CD4-positive, alpha-beta T cell treated with Interleukin-17A for 4 hours (primary cell): ENCODE measurements around the gene HPSE.
A peak's percentile ranks its signal among the peaks of the same experiment; 100 is the strongest.
"Not testable (repeated sequence)": the region's sequence is repeated elsewhere in the genome, so short reads cannot be mapped to it uniquely, and the experiment has no call there.

ENCODE experiments used
- DNase-seq: peaks from one replicate; pipeline ENCODE4 v3.0.0-alpha.2; 2020; ENCODE audit warnings: mixed read lengths

Gene HPSE

DNA sequence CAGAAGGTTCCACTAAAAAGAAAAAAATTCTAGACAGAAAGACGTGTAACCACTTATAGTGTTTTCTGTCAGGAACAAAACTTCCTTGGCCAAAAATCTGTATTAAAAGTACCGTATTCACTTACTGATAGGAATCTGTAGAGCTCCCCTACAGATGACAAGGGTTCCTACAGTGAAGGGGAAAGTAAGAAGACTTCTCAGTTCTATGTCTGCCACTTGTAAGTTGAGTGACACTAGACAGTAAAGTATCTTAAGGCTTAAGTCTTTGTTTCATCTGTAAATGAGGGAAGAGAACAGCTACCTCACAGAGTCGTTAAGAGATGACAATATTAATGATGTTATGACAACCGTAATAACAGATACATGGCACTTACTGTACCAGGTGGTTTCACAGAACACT lies 53.3 kb downstream of the HPSE start:
- DNase-seq = no peak

DNA sequence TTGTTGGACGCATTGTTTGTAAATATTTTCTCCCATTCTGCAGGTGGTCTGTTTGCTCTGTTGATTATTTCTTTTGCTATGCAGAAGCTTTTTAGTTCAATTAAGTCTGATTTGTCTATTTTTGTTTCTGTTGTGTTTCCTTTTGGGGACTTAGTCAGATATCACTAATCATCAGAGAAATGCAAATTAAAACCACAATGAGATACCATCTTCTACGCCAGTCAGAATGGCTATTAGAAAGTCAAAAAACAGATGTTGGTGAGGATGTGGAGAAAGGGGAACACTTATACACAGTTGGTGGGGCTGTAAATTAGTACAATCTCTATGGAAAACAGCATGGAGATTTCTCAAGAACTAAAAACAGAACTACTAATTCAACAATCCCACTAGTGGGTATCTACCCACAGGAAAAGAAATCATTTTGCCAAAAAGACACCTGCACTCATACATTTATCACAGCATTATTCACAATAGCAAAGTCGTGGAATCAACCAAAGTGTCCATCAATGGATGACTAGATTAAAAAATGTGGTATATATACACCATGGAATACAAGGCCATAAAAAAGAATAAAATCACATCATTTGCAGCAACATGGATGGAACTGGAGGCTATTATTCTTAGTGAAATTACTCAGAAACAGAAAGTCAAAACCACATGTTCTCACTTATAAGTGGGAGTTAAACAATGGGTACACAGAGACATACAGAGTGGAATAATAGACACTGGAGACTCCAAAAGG lies 58.2 kb downstream of the HPSE start:
- no peak for DNase-seq

DNA sequence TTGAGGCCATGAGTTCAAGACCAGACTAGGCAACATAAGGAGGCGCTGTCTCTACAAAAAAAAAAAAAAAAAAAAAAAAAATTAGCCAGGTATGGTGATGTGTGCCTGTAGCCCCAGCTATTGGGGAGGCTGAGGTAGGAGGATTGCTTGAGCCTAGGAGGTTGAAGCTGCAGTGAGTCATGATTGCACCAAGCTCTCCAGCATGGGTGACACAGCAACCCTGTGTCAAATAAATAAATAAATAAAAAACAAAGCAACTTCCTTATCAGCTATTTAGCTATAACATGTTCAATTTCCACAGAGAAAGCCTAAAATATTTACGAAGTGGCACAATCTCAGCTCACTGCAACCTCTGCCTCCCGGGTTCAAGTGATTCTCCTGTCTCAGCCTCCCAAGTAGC lies 60.7 kb downstream of the HPSE start:
- not testable (repeated sequence) for DNase-seq

DNA sequence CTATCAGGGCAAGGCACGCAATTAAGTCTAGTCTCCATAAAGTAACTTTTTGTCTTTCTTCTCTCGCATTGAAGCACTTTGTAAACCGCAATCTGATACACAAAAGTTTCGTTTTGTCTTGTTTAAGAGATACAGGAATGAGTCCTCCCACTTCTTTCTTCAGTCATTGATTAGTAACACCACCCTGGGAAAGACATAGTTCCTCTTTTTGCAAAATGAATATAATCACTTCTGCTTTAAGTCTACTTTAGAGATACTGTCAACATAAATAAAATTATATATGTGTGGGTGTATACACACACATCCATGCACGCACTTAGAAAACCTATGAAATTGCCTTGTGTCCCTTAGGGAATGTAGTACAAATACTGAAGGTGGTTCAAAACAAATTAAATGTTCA lies 61.7 kb downstream of the HPSE start:
- no peak for DNase-seq

DNA sequence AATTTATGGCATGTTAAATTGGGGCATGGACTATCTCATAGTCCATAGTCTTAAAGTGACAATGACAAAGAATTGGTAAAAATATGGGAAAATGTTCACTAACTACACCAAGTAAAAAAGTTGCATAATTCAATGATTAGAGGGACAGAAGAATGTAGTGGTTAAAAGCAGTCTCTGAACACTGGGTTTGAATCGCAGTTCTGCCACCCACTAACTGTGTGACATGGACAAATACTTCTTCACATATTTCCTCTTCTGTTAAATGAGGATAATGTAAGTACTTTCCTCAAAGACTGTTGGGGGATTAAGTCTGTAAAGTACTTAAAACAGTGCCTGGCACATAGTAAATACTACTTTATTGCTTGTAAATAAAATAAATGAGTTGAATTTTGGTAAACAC lies 65.4 kb downstream of the HPSE start:
- DNase-seq = no peak

DNA sequence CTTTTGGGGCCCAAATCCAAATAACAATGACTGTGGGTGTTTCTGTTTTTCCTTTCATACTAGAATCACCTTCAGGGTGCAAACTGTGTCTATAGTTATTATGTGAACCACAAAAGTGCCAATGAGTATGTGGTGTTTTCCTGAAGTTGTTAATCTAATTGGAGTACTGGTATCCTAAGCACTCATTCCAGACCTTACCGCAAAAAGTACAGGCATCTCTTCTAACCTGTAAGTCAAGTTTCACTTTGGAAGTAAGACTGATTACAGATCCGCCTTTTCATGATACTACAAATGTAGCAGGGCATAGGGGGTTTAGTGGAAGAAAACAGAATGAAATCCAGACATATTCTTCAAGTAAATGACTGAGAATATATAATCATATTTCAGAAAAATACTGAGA lies 66.2 kb downstream of the HPSE start:
- no peak for DNase-seq

DNA sequence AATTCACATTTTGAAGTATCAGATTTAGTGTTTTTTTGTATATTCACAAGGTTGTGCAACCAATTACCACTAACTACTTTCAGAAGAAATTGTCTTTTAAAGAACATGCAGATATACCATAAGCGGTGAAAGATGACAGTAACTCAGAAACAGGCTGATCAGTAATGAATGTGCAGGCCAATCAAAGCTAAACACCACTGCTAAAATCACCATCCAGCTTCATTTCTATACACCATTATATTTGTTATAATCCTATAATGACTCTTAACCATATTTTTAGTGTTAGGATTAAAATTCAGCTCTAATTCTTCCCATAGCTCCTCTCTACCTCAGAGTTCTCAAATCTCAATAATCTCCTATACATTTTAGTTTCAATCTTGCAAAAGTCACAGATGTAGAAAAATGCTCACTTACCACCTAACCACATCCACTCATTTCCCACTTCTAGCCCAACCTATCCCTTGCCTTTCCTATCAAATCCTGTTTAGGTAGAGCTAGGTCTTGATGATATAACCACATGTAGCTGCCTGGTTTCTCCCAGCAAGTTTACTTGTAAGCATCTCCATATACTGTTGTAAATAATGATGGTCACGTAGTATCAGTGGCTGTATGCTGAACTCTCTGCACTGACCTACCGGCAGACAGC lies 66.7 kb downstream of the HPSE start:
- no peak for DNase-seq

DNA sequence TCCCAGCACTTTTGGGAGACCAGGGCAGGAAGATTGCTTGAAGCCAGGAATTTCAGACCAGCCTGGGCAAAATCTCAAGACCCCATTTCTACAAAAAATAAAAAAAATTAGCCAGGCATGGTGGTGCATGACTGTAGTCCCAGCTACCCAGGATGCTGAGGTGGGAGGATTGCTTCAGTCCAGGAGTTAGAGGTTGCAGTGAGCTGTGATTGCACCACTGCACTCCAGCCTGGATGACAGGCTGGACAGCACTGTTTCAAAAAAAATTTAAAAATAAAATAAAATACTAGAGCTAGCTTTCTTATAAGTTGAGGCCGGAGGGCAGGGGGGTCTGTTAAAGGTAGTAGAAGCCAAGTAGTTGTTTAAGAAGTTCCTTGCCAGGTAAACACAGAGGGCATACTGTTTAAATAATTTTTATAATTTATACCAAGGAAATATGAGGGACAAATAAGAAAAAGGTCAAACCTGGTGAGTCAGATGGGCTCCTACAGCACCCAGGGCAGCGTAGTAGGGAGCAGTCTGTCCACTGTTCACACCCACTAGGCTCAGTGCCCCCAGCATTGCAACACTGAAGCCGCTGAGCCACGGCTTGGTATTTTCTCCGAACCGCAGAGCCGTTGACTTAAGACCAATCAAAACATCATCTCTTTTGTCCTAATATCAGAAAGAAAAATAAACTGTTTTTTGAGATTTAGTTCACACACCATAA lies 67.4 kb downstream of the HPSE start:
- DNase-seq = no peak

DNA sequence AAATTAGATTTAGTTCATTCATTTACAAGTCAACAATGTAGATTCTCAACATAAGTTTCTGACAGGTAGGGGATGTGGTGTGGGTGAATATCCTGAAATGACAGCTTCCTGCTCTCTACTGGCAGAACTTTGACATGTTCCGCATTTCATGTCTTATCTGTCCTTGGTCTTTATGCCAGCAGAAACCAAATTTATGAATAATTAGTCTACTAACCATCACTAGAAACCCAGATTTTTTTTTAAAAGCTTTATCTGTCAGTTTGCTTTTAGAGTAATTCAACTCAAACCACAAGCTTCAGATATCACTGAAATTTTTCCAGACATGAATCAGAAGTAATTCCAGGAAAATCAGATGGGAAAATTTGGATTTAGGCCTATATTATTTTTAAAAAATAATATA lies 68.0 kb downstream of the HPSE start:
- DNase-seq = no peak

DNA sequence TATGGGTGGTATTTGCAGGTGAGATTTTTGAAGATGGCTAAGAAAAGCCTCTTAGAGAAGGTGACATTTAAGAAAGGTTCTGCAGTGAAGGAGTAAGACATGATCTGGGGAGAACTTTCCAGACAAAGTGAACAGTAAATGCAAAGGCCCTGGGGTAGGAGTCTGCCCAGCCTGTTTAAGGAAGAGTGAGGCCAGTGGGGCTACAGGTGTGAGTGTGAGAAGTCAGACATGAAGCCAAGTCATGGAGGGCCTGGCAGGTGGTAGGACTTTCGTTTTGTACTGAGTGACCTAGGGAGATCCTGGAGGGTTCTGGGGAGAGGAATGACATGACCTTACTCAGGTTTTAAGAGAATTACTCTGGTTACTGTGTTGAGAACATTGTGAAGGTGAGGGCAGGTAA lies 71.5 kb downstream of the HPSE start:
- DNase-seq = no peak

DNA sequence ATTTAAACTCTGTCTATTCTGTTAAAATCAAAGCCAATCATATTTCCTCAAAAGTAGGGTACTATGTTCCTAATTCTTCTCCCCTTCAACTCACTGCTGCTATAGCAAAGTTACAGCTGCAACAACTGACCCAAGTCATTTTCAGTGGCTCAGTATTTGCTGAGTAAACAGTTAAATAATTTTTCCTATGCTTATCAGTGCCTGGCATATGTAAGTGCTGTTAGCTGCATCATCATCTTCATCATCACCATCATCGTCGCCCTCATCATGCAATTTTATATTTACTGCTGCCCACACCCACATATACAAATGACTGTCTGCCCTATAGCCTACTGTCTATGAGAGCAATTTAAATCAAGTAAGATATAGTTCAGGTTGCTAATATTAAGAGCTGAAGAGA lies 72.0 kb downstream of the HPSE start:
- no peak for DNase-seq

DNA sequence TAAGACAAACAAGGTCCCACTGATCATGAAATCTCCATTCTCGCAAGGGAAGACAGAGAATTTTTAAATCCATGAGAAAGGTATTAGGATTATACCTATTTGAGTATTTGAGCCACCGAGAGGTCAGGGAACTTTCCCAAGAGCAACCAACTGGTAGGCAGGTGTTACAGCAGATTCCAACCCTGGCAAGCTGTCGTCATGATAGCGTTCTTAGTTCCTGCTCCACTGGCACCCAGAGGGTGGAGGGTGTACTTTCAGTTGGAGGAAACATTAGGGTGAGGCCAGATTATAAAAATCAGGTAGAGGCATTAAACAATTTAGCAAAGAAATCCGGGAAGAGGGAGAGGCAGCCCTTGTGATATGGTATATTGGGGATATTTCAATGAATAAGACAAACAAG lies 73.3 kb downstream of the HPSE start:
- no peak for DNase-seq

DNA sequence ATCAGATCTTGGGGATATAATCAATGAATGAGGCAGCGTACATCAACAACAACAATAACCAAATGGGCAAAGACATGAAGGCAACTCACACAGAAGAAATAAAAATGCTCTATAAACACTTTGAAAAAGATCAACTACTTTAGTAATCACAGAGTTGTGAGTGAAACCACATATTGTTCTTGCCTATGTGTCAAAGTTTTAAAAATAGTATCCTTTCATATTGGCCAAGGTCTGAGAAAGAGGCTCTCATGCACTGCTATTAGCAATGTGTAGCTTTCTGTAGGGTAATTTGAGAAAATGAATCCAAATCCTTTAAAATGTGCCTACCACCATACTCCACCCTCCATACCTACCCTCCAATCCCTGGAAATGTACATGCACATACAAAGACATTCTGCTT lies 75.1 kb downstream of the HPSE start:
- DNase-seq = no peak

DNA sequence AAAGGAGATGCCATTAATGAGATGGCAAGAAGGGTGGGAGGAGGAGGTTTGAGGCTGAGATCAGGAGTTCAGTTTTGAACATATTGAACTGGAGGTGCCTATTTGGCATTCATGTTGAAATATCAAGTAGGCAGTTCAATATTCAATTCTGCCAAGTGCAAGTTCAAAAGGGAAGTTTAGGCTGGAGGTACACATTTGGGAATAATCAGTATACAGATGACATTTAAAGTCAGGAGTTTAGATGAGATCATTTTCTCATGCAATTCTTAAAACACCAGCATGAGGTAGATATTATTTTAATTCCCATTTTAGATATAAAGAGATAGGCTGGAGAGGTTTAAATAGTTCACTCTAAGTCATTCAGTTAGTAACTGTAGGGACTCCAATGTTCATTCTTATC lies 76.2 kb downstream of the HPSE start:
- DNase-seq = no peak

DNA sequence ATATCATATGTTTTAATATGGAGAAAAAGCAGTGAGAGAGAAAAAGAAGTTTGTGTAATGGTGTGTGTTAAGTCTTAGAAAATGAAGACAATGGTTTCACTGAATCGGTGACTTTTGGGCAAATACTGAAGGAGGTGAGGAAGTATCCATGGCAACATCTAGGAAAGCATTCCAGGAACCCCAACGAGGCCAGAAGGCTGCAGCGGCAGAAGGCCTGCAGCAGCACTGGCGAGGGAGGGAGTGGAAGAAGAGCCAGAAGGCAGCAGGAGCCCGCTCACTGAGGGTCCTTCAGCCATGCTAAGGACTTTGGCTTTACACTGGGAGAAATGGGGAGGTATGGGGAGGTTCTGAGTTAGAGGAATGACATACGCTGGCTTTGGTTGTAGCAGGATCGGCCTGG lies 76.8 kb downstream of the HPSE start:
- no peak for DNase-seq

DNA sequence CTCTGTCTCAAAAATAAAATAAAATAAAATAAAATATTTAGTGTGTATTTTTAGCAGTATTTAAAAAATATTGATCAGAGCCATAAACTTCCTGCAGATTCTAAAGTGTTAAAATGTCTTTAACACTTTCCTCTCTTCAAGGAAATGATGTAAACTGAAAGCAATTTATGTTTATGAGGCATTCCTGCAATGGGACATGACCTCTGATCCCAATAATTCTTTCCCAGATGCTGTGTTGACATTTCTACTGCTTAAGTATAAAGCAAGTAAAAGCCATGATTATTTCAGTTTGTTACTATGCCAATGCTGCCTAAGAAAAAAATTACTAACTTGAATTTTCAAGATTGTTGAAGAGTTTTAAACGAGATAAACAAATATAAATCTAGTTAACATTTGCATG lies 79.1 kb downstream of the HPSE start:
- DNase-seq = no peak

DNA sequence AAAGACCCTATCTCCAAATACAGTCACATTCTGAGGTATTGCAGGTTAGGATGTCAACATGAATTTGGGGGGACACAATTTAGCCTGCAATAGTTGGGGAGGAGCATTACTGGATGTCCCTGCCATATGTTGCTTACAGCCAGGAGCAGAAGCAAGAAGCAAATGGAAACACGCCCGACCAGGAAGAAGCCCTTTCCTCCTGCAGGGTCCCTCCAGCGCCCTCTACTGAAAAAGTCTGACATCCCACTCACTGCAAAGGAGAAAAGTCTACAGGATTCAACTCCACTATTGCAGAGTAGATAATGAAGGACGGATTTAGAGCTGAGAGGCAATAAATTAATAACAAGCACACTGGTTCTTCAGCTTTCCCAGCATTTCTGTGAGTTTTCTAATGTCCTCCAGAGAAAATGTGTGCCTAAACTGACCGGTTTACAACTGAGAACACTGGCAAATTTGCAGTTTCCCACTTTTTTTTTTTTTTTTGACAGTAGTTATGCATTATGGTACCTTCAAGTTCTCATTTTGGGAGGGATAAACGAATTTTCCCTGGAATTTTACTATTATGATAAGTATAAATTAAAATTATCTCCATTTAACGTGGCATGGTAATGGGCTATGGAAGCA lies 81.8 kb downstream of the HPSE start:
- peak; percentile 82 for DNase-seq

DNA sequence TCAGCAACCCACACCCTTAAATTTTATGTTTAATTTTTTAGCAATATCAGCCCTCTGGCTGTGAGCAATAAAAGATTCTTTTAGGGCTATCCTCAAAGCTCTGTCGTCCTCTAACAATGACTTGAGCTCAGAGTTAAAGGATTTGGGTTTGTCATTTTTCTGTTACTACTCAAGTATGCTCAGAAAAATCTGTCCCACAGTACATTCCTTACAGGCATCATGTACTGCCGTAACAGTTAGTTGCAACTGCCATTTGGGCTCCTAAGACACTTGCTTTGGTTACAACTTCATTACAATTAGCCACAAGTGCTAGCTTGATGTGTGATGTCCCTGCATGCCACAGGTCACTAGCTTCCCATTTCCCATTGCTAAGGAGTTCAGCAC lies 83.2 kb downstream of the HPSE start:
- DNase-seq = no peak

DNA sequence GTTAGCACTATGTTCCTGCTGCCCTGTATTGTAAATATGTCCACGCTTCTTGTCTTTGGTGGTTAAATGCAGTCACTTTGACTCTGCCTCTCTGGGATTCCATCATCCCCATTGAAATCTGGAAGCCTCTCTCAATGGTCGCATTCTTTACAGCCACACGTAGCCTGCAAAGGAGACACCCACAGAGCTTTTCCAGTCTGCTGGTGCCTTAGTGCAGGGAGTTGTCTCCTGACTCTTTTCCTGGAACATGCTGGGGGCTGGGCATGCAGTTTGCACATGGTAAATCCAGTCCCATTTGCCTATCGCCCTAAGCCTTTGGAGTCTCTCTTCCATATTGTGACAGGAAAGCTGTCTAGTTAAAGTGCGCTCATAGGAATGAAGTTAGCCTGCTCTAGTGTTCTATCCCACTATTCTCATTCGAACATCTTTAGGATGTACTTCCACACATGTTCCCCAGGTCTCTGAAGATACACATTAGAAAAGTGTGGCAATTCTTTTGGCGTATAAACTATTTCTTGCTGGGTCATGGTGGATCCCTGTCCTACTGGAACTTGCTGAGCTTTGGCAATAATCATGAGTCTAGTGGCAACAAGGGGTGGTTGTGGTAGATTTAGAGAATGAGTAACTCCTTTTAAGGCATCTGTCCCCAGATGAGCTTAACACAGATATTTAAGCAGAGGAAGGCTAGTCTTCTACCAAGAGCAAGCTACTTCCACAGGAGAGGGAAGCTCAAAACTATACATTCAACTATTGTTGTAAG lies 83.8 kb downstream of the HPSE start:
- DNase-seq = no peak

DNA sequence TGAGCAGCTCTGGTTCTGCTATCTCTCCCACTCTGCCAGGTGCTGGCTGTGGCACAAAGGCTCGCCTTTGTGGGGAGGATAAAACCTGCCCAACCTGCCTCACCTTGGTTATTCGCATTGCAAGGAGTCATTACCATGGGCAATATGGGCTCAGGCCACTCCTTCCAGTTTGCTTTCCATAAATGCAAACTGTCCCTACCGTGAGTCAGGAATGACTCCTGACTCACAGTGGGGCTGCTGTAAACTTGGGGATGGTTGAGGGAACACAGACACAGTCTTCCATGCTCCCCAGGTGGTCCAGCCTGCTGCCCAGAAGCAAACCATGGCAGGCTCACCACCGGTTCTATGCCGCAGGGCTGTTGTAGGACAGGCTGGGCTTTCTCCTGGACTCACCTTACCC lies 86.2 kb downstream of the HPSE start:
- no peak for DNase-seq

DNA sequence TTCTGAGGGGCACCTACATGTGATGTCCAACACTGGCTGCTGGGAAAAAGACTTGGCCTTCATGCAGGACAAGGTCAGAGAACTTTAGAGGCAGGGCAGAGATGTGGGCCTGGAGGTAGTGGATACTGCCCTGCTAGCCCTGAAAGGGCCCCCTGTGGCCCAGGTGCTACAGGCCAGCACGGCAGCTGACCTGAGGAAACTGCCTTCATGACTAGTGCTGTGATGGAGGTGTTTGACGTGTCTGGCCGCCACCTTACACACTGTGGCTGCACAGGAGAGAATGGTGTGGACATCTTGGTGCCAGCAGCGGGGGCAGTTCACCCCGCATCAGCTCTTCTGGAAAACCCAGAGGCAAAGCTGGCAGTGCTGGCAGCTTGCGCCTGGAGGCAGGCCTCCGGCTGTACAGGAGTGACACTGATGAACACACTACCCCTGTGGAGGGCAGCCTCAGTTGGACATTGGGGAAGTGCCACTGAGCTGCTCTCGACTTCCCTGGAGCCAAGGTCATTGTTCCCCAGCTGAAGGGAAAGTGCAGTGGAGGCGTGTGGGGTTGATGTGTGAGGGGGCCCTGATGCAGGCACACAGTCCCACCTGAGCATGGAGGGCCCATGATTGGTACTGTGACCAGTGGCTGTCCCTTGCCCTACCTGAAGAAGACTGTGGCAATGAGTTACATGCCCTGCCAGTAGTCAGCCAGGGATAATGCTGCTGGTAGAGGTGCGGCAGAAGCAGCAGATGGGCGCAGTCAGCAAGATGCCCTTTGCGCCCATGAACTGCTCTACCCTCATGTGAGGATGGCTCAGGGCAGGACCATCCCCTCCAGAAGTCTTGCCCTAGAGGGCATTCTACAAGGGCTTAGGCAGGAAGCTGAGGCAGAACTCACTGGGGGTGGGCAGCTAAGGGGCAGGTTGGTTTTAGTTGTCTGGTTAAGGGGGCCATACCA lies 87.0 kb downstream of the HPSE start:
- DNase-seq = no peak
